H9 (cell line): ENCODE results near the gene SYMPK. TPM values are rescaled to one million over a fixed set of nuclear protein-coding genes. Genes with fewer than 3 reads are reported as not detected.

ENCODE experiments used
- DNase-seq: peaks from one replicate; pipeline ENCODE4 v3.0.0-alpha.2; 2017
- H2AFZ ChIP-seq: one replicate; pipeline ENCODE4 v1.6.1; 2013; ENCODE audit warnings: mild to moderate bottlenecking, low read length, control low read depth, moderate library complexity
- H2AK5ac ChIP-seq: 2 replicates; pipeline ENCODE4 v1.6.1; 2013; ENCODE audit warnings: low read length, control low read depth, mixed read lengths; ENCODE audit not compliant: insufficient read length
- H2BK120ac ChIP-seq: one replicate; pipeline ENCODE4 v1.6.1; 2013; ENCODE audit warnings: low read depth, mild to moderate bottlenecking, low read length, control low read depth, inconsistent platforms; ENCODE audit not compliant: poor library complexity, severe bottlenecking
- H2BK12ac ChIP-seq: 2 replicates; pipeline ENCODE4 v1.6.1; 2013; ENCODE audit warnings: low read length, control low read depth, mixed read lengths, low read depth; ENCODE audit not compliant: insufficient read length
- H2BK15ac ChIP-seq: 2 replicates; pipeline ENCODE4 v1.6.1; 2013; ENCODE audit warnings: low read depth, low read length, control low read depth
- H2BK20ac ChIP-seq: one replicate; pipeline ENCODE4 v1.6.1; 2013; ENCODE audit warnings: low read depth, mild to moderate bottlenecking, low read length, control low read depth, inconsistent platforms; ENCODE audit not compliant: poor library complexity, severe bottlenecking
- H2BK5ac ChIP-seq: 2 replicates; pipeline ENCODE4 v1.6.1; 2013; ENCODE audit warnings: low read length, control low read depth, mixed read lengths; ENCODE audit not compliant: insufficient read length
- H3K14ac ChIP-seq: 2 replicates; pipeline ENCODE4 v1.6.1; 2013; ENCODE audit warnings: low read length, control low read depth; ENCODE audit not compliant: insufficient read depth
- H3K18ac ChIP-seq: 2 replicates; pipeline ENCODE4 v1.6.1; 2013; ENCODE audit warnings: low read depth, mild to moderate bottlenecking, mixed read lengths, low read length, control low read depth; ENCODE audit not compliant: insufficient read length
- H3K23ac ChIP-seq: 2 replicates; pipeline ENCODE4 v1.6.1; 2013; ENCODE audit warnings: low read length, control low read depth, mixed read lengths, low read depth; ENCODE audit not compliant: insufficient read length
- H3K23me2 ChIP-seq: 2 replicates; pipeline ENCODE4 v1.6.1; 2013; ENCODE audit warnings: low read depth, mild to moderate bottlenecking, mixed read lengths, low read length, control low read depth; ENCODE audit not compliant: insufficient read length, poor library complexity, severe bottlenecking
- H3K27ac ChIP-seq: 2 replicates; pipeline ENCODE4 v1.5.1; 2013; ENCODE audit warnings: low read length, control low read depth, mixed read lengths, low read depth; ENCODE audit not compliant: insufficient read length
- H3K27me3 ChIP-seq: 2 replicates; pipeline ENCODE4 v1.6.1; 2013; ENCODE audit warnings: low read length, control low read depth, inconsistent platforms; ENCODE audit not compliant: insufficient read depth
- H3K4ac ChIP-seq: 2 replicates; pipeline ENCODE4 v1.6.1; 2013; ENCODE audit warnings: low read depth, mild to moderate bottlenecking, control low read depth, inconsistent platforms, low read length, moderate library complexity
- H3K4me1 ChIP-seq: 2 replicates; pipeline ENCODE4 v1.6.1; 2013; ENCODE audit warnings: low read length, control low read depth, inconsistent platforms; ENCODE audit not compliant: insufficient read depth
- H3K4me2 ChIP-seq: 2 replicates; pipeline ENCODE4 v1.6.1; 2013; ENCODE audit warnings: low read length, control low read depth, mixed read lengths; ENCODE audit not compliant: insufficient read length, insufficient read depth
- H3K56ac ChIP-seq: 2 replicates; pipeline ENCODE4 v1.6.1; 2013; ENCODE audit warnings: low read depth, mild to moderate bottlenecking, mixed read lengths, low read length, control low read depth; ENCODE audit not compliant: insufficient read length
- H3K79me1 ChIP-seq: 2 replicates; pipeline ENCODE4 v1.6.1; 2013; ENCODE audit warnings: low read depth, mild to moderate bottlenecking, moderate library complexity, low read length, control low read depth, inconsistent platforms; ENCODE audit not compliant: insufficient read depth, poor library complexity, severe bottlenecking
- H3K79me2 ChIP-seq: 2 replicates; pipeline ENCODE4 v1.6.1; 2013; ENCODE audit warnings: low read length, control low read depth, inconsistent platforms; ENCODE audit not compliant: insufficient read depth
- H3K9ac ChIP-seq: 2 replicates; pipeline ENCODE4 v1.6.1; 2013; ENCODE audit warnings: low read length, control low read depth, mixed read lengths; ENCODE audit not compliant: insufficient read length; ENCODE audit errors: extremely low read depth
- H3K9me3 ChIP-seq: one replicate; pipeline ENCODE4 v1.6.1; 2013; ENCODE audit warnings: low read depth, low read length, inconsistent platforms; ENCODE audit not compliant: control insufficient read depth
- H3T11ph ChIP-seq: one replicate; pipeline ENCODE4 v1.6.1; 2013; ENCODE audit warnings: mild to moderate bottlenecking, low read length, control low read depth, inconsistent platforms
- H4K20me1 ChIP-seq: one replicate; pipeline ENCODE4 v1.6.1; 2013; ENCODE audit not compliant: control insufficient read depth, insufficient read length, insufficient read depth
- H4K5ac ChIP-seq: 2 replicates; pipeline ENCODE4 v1.6.1; 2013; ENCODE audit warnings: low read depth, mild to moderate bottlenecking, mixed read lengths, low read length, control low read depth; ENCODE audit not compliant: insufficient read length
- H4K8ac ChIP-seq: replicated peaks from 2 replicates; pipeline ENCODE4 v1.6.1; 2013; ENCODE audit warnings: low read length, control low read depth, mixed read lengths, low read depth; ENCODE audit not compliant: insufficient read length
- H4K91ac ChIP-seq: 2 replicates; pipeline ENCODE4 v1.6.1; 2013; ENCODE audit warnings: low read depth, mild to moderate bottlenecking, moderate library complexity, mixed read lengths, low read length, control low read depth; ENCODE audit not compliant: insufficient read length
- H3K27ac Mint-ChIP-seq, 3 experiments: 2 replicates in 2 of 3; 3 replicates in 1 of 3; pipeline ENCODE4 v1.8.0; 2020 to 2021; ENCODE audit warnings: mixed read lengths in 3 of 3, mild to moderate bottlenecking in 1 of 3, moderate library complexity in 1 of 3
- H3K27me3 Mint-ChIP-seq: 2 replicates; pipeline ENCODE4 v1.8.0; 2021; ENCODE audit warnings: low read depth, mild to moderate bottlenecking, moderate library complexity, mixed read lengths
- H3K36me3 Mint-ChIP-seq, 3 experiments: 2 replicates in 2 of 3; 3 replicates in 1 of 3; pipeline ENCODE4 v1.8.0; 2020 to 2021; ENCODE audit warnings: low read depth in 3 of 3, mixed read lengths in 3 of 3; ENCODE audit not compliant: insufficient read depth in 1 of 3
- H3K4me1 Mint-ChIP-seq, 2 experiments: 2 replicates each; pipeline ENCODE4 v1.8.0; 2020; ENCODE audit warnings: mixed read lengths in 2 of 2
- H3K4me3 Mint-ChIP-seq, 2 experiments: 2 replicates in 1 of 2; 3 replicates in 1 of 2; pipeline ENCODE4 v1.8.0; 2020 to 2021; ENCODE audit warnings: mild to moderate bottlenecking in 2 of 2, mixed read lengths in 2 of 2, moderate library complexity in 1 of 2
- H3K9me3 Mint-ChIP-seq, 2 experiments: 2 replicates in 1 of 2; 3 replicates in 1 of 2; pipeline ENCODE4 v1.8.0; 2020; ENCODE audit warnings: mild to moderate bottlenecking in 2 of 2, mixed read lengths in 2 of 2, moderate library complexity in 1 of 2
- CTCF ChIP-seq: fragments of 200-600 bp; sonication (generic); conservative IDR thresholded peaks from 3 replicates; pipeline ENCODE4 v1.8.0; 2021; ENCODE audit warnings: antibody characterized with exemption, mild to moderate bottlenecking
- WGBS: extraction: QIAGEN DNeasy Blood & Tissue Kit; methylation state at CpG from one replicate; pipeline ENCODE4 v1.1.7; 2013; ENCODE audit warnings: missing lambda C conversion rate, low lambda C conversion rate, mixed read lengths; ENCODE audit not compliant: insufficient read length; ENCODE audit errors: extremely low coverage; 5-methylcytosine and 5-hydroxymethylcytosine counted together
- total RNA-seq: library from RNA; stranded (reverse); gene quantifications from 2 replicates; pipeline ENCODE4 v1.2.1, GENCODE V29; 2021

Gene SYMPK
- total RNA-seq, 1 experiment from 2014 or later: 104 TPM

- Mint-ChIP-seq H3K27ac (no peak overlapping the region), H3K4me3 (no peak overlapping the region), H3K36me3 (peaks cover 0 to 2% (median under 1%) of the 10 kb centered on the region in 3 experiments; a peak in 1 of 7 replicates), H3K4me1 (peaks cover 42 to 59% of the 10 kb centered on the region in 2 experiments), H3K27me3 (peaks cover 4% of the 10 kb centered on the region), H3K9me3 (no peaks in the 10 kb centered on the region)
- H2AK5ac ChIP-seq: no peak overlapping the region
- H4K91ac ChIP-seq: no peak overlapping the region
- H2BK15ac ChIP-seq: no peak overlapping the region
- H3K79me2 ChIP-seq: no peaks in the 10 kb centered on the region
- no peaks in the 10 kb centered on the region for H3K79me1 ChIP-seq
- H3T11ph ChIP-seq: no peak overlapping the region
- H3K4me1 ChIP-seq: peaks cover 2% of the 10 kb centered on the region; the same call in 1 of the 2 replicates
- H2BK120ac ChIP-seq: no peak overlapping the region
- H3K23ac ChIP-seq: no peak overlapping the region
- H3K18ac ChIP-seq: no peak overlapping the region
- H3K4me2 ChIP-seq: no peak overlapping the region
- H3K23me2 ChIP-seq: peaks cover 14% of the 10 kb centered on the region
- WGBS: no CpG with 5 or more reads among the region's 8 CpGs
- H4K20me1 ChIP-seq: peaks cover 3% of the 10 kb centered on the region
- no peak overlapping the region for H4K5ac ChIP-seq
- no peak overlapping the region for H4K8ac ChIP-seq
- no peaks in the 10 kb centered on the region for H3K27me3 ChIP-seq
- H2BK12ac ChIP-seq: no peak overlapping the region
- no peak overlapping the region for H2BK20ac ChIP-seq
- no peak overlapping the region for H3K27ac ChIP-seq
- H3K9me3 ChIP-seq: no peaks in the 10 kb centered on the region
- no peak overlapping the region for H3K4ac ChIP-seq
- no peak overlapping the region for H3K9ac ChIP-seq
- TF ChIP-seq CTCF: no peak
- H3K14ac ChIP-seq: no peak overlapping the region; the same call in 1 of the 2 replicates
- no peak overlapping the region for H2BK5ac ChIP-seq
- no peak overlapping the region for H2AFZ ChIP-seq
- H3K56ac ChIP-seq: no peak overlapping the region
- no peak for DNase-seq
These were observed 16.1 kb upstream of the SYMPK start for GRCh38 chr19:45879055-45879454.
